ENCODE results near the gene BTBD6.
A peak's percentile ranks its signal among the peaks of the same experiment; 100 is the strongest.

The BTBD6 gene

DNA sequence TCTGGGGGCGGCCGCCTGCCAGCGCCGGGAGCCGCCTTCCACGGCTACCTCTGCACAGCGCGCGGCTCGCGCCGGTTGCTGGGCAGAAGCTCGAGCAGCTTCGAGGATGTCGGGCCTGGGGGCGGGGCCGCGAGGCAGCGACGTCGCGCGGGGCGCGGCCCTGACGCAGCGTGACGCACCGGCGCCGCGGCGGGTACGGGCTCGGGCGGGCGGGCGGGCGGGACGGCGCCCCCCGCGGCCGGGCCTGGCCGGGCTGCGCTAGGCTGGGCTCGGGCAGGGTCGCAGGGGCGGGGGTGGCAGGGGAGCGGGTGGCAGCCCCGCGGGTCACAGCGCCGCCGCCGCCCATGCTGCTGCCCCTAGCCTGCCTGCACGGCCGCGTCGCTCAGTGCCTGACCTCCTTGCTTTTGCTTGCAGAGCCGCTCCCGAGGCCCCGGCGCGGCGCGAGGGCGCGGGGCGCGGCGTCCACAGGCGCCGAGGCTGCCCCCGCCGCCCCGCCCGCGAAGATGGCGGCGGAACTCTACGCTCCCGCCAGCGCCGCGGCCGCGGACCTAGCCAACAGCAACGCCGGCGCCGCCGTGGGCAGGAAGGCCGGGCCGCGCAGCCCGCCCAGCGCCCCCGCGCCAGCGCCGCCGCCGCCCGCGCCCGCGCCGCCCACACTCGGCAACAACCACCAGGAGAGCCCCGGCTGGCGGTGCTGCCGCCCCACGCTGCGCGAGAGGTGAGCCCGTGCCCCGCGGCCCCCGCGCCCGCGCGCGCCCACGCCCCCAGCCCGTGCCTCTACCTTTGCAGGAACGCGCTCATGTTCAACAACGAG, at the start of gene BTBD6:
Gene BTBD6, plus strand, starts transcription at position 166 of the 814 bp plus-strand sequence. Its CDS starts 179 bp downstream, at position 345.
- DNase-seq, result peak; percentile 91

DNA sequence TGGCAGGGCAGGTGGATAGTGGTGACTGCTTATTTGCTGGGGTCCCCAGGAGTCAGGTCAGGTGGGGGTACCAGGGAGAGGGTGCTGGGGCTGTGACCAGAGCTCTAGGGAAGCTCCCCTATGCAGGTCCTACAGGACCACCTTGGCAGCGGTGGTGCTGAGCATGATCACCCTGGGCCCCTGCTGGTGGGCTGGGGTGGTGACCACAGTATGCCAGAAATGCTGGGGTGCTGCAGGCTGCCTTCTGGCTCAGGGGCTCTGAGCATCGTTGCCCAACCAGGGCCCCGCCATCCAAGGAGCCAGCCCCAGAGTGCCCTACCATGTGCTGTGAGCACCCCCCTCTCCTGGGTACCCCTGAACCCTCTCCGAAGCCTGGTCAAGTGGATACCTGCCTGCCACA, 49.7 kb upstream of the BTBD6 start:
- DNase-seq, result no peak

DNA sequence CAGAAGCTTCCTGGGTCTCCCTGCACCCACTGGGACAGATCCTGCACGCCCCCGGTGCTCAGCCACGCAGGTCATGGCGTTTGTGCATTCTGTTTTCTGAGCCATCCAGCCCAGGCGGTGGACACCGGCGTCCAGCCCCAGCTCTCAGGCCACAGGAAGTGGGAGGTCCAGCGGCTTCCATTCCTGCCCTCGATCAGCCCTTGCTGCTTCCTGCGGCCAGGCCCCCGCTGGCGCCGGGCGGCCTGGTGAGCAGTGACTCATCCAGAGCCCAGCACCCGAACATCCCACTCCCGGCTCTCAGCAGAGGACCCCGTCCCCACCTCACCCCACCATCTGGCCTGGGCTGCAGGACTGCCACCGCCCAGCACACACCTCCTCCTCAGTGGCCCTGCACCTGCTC, 49.2 kb upstream of the BTBD6 start:
- no peak for DNase-seq

DNA sequence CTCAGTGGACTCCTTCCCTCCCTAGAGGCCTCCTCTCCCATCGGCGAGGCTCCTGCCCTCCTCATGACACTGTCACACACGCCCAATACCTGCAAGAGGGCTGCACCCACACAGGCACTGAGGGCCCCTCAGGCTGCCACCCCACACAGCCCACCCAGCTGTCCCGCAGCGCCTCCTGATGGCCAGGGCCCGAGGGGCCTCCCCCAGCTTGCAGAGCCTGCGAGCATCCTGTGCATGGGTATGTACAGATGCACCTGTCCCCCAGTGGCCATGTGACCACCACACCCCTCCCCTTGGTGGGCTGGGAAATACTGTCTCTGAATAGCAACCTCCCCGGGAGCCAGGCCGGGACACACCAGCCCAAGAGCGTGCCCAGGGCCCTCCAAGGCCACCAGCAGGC, 48.3 kb upstream of the BTBD6 start:
- no peak for DNase-seq

DNA sequence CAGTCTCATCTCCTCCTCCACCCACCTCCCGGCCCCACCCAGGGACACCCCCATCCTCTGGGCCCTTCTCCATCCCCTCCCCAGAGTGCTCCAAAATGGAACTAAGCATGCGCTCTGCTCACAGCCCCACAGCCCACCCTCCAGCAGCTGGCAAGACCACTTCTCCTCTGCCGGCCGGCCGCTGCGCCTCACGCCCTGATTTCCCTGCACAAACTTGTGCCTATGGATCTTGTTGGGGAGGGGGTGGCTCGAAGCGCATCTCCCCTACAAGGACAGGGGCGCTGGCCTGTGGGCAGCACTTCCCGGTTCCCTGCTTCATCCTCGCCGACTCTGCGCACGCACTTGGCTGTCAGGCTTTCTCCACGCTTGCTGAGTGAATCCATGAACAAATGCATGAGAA, 47.7 kb upstream of the BTBD6 start:
- no peak for DNase-seq

DNA sequence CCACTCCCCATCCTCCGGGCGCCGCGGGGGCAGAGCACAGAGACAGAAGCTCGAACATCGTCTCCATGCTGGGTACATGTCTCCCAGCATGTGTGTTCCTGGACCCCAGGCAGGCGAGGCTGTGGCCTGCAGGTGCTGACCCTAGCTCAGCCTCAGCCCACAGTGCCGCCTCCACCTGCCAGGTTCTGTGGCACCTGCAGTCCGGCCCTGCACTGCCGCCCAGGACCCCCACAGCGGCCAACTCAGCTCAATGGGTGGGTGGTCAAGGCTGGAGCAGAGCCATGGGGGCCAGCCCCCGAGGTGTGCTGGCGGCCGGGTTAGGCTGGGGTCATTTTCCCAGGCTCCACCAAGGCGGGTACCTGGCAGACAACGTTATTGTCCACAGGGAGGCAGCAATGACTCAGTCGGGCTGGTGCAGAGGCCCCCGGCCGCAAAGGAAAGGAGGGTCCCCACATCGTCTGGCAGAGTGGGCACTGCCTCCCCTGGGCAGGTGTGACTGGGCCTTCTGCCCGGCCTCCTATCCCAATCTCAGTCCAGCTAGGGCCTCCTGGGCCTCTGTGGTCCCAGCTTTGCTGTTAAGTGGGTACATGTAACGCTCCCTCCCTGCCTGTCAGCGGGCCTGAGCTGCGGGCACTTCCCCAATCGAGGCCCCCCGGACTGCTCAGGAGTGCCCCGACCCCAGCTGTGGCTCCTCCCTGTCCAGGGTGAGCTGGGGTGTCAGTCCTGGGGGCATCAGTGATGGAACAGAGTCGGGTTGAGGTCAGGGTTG, 47.0 kb upstream of the BTBD6 start:
- no peak for DNase-seq

DNA sequence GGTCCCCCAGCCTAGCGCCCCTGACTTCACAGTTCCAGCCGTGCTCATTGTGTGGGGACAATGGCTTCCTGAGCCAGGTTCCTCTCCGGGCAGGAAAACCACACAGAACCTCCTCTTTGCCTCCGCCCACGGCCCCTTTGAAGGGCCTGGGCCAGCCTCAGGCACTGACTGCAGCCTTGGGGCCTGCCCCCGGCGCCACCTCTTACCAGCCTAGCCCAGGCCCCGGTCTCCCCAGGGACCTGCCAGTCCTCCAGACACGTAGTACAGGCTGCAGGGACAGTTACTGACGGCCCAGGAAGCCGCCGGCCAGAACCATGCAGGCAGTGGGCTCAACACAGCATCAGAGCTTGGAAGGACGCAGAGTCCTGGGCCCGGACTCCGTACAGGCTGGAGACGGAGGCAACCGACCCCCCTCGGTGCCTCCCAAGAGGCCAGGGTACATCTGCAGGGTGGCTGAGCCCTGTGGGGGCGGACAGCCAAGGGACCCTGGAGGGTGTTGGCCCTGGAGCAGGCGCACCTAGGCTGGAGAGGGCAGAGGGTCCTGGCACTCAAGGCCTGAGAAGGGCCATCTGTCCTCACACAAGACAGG, 46.3 kb upstream of the BTBD6 start:
- peak; percentile 23 for DNase-seq

DNA sequence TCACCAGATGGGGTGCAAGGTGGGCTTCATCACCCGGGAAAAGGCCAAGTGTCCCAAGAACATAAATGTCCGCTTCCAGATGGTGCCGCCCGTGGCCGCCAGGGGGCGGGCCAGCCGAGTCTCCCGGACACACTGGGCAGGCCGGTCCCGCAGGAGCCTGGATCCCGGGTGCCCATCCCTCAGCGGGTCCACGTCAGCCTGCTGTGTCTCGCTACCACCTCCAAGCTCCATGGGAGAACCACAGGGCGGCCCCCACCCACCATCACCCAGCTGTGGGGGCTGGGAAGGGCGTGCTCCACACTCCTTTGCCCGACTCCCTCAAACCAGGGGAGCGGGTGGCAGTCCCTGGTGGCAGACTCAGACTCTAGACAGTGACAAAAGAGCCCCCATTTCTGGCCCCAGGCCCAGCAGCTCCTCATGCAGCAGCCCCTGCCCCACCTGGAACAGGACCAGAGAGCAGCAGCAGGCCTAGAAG, 45.2 kb upstream of the BTBD6 start:
- DNase-seq, result peak; percentile 62

DNA sequence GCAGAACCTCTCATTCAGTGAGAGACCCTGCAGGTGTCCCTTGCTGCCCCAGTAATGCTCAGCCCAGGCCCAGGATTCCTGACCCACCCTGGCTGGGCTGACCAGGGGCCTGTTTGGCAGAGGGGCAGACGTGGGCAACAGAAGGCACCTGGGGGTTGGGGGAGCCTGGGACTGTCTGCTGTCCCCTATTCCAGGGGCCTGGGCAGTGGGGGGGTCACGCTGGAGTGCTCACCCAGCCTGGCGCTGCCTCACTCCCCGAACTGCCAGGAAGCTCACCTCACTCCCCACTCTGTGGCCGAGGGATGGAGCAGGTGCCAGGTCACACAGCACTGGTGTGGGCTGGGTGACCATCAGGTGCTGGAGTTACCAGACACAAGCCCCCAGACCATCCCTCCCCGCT, 44.6 kb upstream of the BTBD6 start:
- DNase-seq, result no peak

DNA sequence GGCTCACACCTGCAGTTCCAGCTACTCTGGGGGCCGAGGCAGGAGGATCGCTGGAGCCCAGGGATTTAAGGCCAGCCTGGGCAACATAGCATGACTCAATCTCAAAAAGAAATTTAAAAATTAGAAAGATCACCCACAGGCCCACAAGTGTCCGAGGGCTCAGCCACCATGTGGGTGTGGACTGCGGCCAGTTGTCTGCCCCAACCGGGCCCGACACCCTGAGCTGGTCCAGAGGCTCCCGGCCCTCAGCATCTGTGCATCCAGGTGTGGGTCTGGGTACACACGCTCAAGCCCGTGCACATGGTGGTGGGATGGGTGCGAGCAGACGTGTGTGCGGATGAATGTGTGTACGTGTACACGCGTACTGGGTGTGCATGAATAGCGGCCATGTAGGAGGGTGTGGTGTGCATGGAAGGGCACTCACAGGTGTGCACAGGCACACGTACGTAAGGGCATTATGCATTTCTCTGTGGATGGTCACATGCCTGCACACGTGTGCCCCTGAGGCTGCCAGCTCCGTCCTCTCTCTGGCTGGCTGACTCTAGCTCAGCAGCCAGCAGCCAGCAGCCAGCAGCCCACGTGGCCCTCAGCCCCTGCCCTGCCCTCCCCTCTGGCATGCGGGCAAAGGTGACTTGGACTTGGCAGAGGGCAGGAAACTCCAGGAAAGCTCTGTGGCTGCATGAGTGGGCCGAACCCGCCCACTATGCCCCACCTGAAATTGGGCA, 44.0 kb upstream of the BTBD6 start:
- no peak for DNase-seq

DNA sequence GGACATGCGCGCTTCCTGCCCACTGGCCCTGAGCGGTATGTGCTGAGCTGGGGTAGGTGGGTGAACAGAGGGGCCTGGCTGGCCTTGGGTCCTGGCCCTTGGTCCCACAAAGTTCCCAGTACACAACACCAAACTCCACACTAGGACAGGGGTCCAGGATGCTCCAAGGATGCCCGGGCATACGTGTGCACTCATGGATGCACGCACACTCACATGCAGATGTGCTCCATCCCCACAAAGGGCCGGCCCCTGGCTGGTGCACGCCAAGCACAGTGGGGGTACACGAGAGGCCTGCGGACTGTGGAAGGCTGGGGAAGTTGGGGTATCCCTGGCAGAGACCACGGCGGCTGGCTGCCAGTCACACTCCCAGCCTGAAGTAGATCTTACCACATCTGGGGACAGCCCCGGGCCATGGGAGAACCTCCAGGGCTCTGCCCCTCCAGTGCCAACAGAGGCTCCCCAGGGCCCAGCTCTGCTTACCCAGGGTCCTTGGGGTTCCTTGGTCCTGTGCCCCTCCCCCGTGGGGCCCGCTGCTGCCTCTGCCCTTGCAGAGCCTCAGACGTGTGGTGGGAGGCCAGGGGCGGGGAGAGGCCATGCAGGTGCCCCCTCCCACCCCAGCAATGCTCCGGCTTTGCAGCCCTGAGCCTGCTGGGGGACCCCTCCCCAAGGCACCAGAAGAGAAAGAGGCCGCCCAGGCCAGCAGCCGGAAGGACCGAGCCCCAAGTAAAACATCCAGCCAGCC, 43.2 kb upstream of the BTBD6 start:
- DNase-seq, result no peak

DNA sequence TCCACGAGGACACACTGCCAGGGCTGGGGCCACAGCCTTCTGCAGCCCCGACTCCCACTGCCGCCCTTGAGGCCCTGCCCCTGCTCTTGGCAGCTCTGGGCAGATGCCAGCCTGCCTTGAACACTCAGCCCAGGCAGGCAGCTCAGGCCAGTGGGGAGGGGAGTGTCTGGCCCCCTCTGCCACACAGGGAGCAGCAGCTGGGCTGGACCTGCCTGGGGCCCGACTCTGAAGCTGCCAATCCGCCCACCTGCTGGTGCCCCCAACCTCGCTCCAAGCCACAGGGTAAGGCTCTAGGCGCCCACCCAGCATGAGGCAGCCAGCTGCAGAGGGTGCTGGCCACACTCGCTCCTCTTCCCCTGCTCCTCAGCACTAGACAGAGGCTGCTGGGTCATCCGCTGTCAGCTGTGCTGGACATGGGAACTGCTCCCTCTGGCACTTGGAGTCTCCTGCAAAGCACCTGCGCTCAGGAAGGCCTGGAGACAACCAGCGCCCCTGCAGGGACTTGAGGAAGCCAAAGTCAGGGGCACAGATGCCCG, 42.6 kb upstream of the BTBD6 start:
- no peak for DNase-seq

DNA sequence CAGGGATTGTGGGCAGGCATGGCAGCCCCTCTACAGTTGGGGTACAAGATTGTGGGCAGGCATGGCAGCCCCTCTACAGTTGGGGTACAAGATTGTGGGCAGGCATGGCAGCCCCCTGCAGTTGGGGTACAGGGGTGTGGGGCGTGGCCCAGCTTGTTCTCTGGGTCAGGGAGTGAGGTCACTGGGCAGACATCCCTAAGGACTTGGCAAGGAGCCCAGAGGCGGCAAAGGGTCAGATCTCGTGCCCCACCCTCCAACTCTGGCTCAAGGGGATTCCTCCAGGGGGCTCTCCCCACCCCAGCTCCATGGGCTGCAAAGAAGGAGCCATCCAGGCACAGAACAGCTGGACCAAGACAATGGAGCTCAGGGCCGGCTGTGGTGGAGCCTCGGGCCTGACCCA, 41.5 kb upstream of the BTBD6 start:
- no peak for DNase-seq

DNA sequence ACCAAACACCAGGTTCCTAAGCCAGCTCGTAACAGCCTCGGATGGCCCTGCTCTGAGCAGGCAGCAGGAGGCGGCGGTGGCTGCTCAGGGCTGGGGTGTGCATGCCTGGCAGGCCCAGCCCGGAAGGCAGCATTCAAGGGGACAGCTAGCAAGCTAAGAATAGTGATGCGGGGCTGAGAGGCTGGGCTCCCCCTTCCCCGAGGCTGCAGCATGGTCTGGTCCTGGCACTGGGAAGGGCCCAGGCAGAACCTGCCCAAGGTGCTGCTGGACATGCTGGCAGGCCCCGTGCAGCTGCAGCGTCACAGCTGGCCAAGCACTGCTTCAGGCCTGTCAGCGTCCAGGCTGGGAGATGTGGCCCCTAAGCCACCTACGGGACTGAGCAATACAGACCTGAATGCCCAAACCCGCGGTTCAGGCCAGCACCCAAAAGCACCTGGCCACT, 40.9 kb upstream of the BTBD6 start:
- no peak for DNase-seq

DNA sequence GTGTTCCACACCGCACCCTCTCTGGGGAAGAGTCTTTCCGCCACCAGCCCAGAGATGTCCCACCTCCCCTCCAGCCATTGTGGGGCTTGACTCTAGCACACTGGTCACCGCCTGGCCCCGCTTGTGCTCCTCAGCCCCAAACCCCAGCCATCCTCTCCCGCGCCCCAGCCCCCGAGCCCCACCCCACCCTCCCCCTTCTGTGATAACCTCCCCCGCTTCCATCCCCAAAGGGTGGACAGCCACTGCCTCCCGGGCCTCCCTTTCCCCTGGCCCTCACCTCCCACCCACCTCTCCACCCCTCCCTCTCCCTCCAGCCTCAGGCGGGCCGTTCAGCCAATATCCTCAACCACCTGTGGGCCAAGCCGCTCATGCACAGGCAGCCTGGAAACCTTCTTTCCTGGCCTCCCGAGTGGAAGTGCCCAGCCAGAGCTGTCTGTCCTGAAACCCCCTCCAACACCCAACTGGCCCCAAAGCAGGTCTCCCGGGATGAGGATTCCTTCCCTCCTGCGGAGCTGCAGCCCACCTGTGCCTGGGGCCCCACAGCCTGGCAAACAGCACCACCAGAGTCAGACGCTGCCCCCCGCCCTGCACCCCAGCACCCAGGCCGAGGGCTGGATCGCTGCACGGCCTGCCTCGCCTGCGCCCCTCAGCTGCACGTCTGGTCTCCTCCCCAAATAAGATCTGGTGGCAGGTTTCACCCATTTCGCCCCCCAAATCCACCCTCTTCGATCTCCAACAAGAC, 40.2 kb upstream of the BTBD6 start:
- no peak for DNase-seq

DNA sequence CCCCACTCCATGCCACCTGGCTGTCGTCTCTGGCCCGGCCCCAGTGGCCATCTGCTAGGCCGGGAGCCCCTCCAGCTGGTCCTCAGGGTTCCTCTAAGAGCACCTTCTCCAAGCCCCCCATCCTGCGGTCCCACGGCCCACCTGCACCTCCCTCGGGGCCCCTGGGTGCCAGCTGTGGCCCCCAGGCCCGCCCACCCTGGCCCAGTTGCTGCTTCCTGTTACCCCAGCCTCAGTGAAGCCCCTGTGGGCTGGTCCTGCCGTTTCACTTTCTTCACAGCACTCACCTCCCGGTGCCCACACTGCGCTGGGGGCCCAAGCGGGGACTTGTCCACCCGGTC, 39.6 kb upstream of the BTBD6 start:
- no peak for DNase-seq

DNA sequence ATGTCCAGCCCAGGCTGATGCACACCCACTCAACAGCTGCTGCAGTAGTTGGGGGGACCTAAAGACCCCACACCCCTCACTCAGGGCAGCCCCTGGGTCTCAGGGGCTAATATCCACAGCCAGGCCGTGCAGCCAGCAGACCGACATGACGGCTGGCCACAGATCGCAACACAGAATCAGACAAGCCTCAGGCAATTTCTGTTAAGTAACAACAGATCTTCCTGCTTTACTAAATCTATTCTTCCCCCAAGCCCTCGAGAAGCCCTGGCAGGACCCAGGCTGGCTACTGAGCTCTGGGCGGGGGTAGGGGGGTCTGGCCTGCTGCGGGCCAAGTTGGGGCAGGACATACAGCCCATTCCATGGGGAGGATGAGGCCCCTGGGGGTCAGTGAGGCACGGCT, 39.2 kb upstream of the BTBD6 start:
- no peak for DNase-seq

DNA sequence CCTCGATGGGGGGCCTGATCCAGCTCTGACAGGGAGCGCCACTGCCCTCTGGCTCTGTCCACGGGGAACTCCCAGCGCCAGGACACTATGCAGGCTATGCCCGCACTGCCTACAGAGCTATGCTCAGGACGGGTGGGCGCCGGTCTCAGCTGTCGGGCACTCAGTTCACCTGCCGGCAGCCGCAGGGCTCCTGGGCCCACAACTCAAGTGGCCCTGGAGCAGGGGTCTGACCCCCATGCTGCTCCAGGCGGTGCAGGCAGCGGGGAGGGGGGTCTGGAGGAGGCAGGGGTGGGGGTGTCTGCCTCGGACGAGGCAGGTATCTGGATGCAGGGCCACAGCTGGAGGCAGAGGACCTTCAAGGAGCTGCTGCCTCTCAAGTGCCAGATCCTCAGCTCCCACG, 38.7 kb upstream of the BTBD6 start:
- DNase-seq, result no peak

DNA sequence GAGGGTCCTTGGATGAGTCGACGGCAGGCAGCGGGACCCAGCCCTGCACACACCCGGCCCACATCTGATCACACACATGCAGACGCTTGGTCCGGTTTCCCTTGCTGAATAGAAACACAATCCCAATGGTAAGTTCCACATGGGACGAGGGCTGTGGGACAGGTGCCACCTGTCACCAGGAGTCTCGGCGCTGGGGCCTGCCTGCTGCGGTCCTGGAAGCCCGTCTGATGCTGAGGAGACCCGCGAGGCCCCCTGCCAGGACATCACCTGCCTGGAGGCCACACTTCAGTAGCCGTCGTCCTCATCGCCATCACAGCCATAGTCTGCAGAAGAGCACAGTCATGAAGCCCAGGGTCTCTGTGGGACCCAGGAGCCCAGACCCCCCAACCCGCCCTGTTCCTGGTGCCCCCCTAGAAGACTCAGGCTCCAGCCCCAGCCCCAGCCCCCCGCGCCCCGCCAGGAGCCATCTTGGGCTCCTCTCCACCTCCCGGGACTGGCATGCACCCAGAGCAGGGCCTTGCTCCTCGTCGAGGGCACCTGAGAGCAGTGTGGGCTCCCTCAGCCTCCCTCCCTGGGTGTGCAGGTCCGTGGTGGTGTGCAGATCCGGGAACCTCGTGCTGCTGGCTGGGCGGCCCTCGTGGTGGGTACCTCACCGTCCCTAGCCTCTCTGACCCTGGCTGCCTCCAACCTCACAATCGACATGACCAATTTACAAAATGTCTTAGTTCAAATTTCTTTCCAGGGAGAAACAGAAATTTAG, 37.9 kb upstream of the BTBD6 start:
- DNase-seq, result no peak

DNA sequence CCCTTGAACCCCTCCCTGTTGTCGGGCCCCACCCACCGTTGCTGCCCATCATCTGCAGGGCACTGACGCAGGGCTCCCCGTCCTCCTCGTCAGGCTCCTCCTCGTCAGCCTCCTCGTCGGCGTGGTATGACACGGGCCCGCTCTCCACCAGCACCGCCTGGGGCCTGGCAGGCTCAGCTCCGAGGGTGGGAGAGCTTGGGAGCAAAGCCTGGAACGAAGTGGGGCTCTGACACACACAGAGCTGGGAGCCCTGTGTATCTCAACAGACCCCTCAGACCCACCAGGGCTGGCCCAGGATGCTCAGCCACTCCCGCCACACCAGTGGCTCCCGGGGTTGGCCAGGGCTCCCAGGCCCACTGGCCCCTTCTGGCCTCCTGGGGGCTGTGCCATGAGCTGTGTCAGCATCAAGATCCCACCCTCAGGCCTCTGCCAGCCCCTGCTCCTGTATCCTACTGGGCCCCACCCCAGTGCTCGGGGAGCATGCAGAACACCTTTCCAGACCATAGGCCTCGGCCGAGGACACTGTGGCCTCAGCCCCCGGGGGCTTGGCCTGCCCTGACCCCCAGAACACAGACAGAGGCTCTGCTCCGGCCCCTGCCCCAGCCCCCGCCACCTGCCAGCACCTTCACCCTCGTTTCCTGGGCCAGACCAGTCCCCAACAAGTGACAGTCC, 37.1 kb upstream of the BTBD6 start:
- DNase-seq, result no peak

All from CD4-positive, alpha-beta T cell treated with Interleukin-10 for 1 hour (primary cell).